SK-N-SH (cell line): ENCODE data around the gene ZNF385A. TPM values are rescaled to one million over a fixed set of nuclear protein-coding genes. Genes with fewer than 3 reads are reported as not detected.

Experiments
- CTCF ChIA-PET: fragments of 300-600, 350-600 bp; formaldehyde crosslinking; extraction: SDS; loops from one replicate; lab custom pipeline; 2021; lab: Yijun Ruan, JAX
- POLR2A ChIA-PET: fragments of 350-600 bp; sonication (Branson Sonifier 250); formaldehyde crosslinking; extraction: SDS; loops from one replicate; lab custom pipeline; 2020; ENCODE audit warnings: antibody characterized with exemption, inconsistent platforms; lab: Yijun Ruan, JAX
- DNase-seq: peaks from one replicate; pipeline ENCODE4 v3.0.0; 2012
- H2AFZ ChIP-seq: fragments of 200-600 bp; sonication (generic); 2 replicates; pipeline ENCODE4 v1.8.1; 2016; ENCODE audit warnings: antibody characterized with exemption, mild to moderate bottlenecking, low read depth
- H3F3A ChIP-seq: fragments of 200-600 bp; sonication (generic); replicated peaks from 2 replicates; pipeline ENCODE3; 2016; ENCODE audit warnings: antibody characterized with exemption, mild to moderate bottlenecking; ENCODE audit not compliant: insufficient read depth
- H3K27ac ChIP-seq, 2 experiments: fragments of 200-500 bp in 1 of 2; fragments of 200-600 bp in 1 of 2; sonication (Bioruptor generic) in 1 of 2; sonication (generic), shearing (Covaris generic) in 1 of 2; 2 replicates each; pipeline versions ENCODE4 v1.5.1 to v1.6.1; 2014 to 2016; ENCODE audit warnings: low read depth in 2 of 2, inconsistent platforms in 1 of 2, low read length in 1 of 2, mild to moderate bottlenecking in 1 of 2, mixed read lengths in 1 of 2
- H3K27me3 ChIP-seq: fragments of 200-600 bp; sonication (generic), shearing (Covaris generic); 2 replicates; pipeline ENCODE4 v1.6.1; 2016; ENCODE audit warnings: mixed run types; ENCODE audit not compliant: insufficient read depth
- H3K36me3 ChIP-seq, 2 experiments: fragments of 200-500 bp in 1 of 2; fragments of 200-600 bp in 1 of 2; sonication (Bioruptor generic) in 1 of 2; sonication (generic) in 1 of 2; replicated peaks in 1 of 2; 2 replicates each; pipeline versions ENCODE3 to v1.5.1; 2014 to 2016; ENCODE audit warnings: low read length in 1 of 2, mild to moderate bottlenecking in 1 of 2; ENCODE audit not compliant: insufficient read depth in 2 of 2, control insufficient read depth in 1 of 2
- H3K4me1 ChIP-seq, 2 experiments: fragments of 200-500 bp in 1 of 2; fragments of 200-600 bp in 1 of 2; sonication (Bioruptor generic) in 1 of 2; sonication (generic), shearing (Covaris generic) in 1 of 2; 2 replicates each; pipeline versions ENCODE4 v1.5.1 to v1.6.1; 2014 to 2016; ENCODE audit warnings: low read depth in 1 of 2, low read length in 1 of 2, mixed run types in 1 of 2; ENCODE audit not compliant: insufficient read depth in 2 of 2, control insufficient read depth in 1 of 2
- H3K4me2 ChIP-seq: fragments of 200-600 bp; sonication (generic), shearing (Covaris generic); 2 replicates; pipeline ENCODE4 v1.6.1; 2017; ENCODE audit warnings: mixed run types
- H3K4me3 ChIP-seq, 2 experiments: fragments of 200-500 bp in 1 of 2; fragments of 200-600 bp in 1 of 2; sonication (Bioruptor generic) in 1 of 2; sonication (generic), shearing (Covaris generic) in 1 of 2; 2 replicates each; pipeline versions ENCODE4 v1.5.1 to v1.8.1; 2014 to 2016; ENCODE audit warnings: low read depth in 2 of 2, inconsistent platforms in 1 of 2, low read length in 1 of 2, mild to moderate bottlenecking in 1 of 2, mixed read lengths in 1 of 2, moderate library complexity in 1 of 2
- H3K79me2 ChIP-seq: fragments of 200-600 bp; sonication (generic); 2 replicates; pipeline ENCODE4 v1.8.1; 2017; ENCODE audit warnings: mild to moderate bottlenecking; ENCODE audit not compliant: insufficient read depth
- H3K9ac ChIP-seq: fragments of 200-600 bp; sonication (generic); 2 replicates; pipeline ENCODE4 v1.6.1; 2017; ENCODE audit warnings: mixed run types
- H3K9me2 ChIP-seq: fragments of 200-600 bp; sonication (generic); 2 replicates; pipeline ENCODE4 v1.6.1; 2017; ENCODE audit warnings: mixed run types
- H3K9me3 ChIP-seq: fragments of 200-600 bp; sonication (generic); 2 replicates; pipeline ENCODE4 v1.6.1; 2017; ENCODE audit warnings: mixed run types, mild to moderate bottlenecking, moderate library complexity
- H4K20me1 ChIP-seq: fragments of 200-600 bp; sonication (generic); 2 replicates; pipeline ENCODE4 v1.6.1; 2017; ENCODE audit warnings: mild to moderate bottlenecking, mixed run types; ENCODE audit not compliant: insufficient read depth
- CTCF ChIP-seq: fragments of 200-600 bp; sonication (generic); IDR thresholded peaks from 2 replicates; pipeline ENCODE4 v1.6.1; 2017; ENCODE audit warnings: antibody characterized with exemption, mild to moderate bottlenecking, moderate library complexity
- ELF1 ChIP-seq: IDR thresholded peaks from 2 replicates; pipeline ENCODE4 v1.4.0; 2012
- FOXJ3 ChIP-seq: sonication (generic); formaldehyde crosslinking; IDR thresholded peaks from 2 replicates; pipeline ENCODE4 v1.5.1; 2020; ENCODE audit warnings: mild to moderate bottlenecking, missing genetic modification reagents
- FOXM1 ChIP-seq: IDR thresholded peaks from 2 replicates; pipeline ENCODE4 v1.4.0; 2012; ENCODE audit warnings: low read depth, mild to moderate bottlenecking
- GATA2 ChIP-seq: sonication (generic); formaldehyde crosslinking; IDR thresholded peaks from 2 replicates; pipeline ENCODE4 v1.5.0; 2020; ENCODE audit warnings: mild to moderate bottlenecking, missing genetic modification reagents
- MEF2A ChIP-seq: IDR thresholded peaks from 2 replicates; pipeline ENCODE4 v1.4.0; 2012; ENCODE audit warnings: low read depth, borderline replicate concordance
- MXI1 ChIP-seq: IDR thresholded peaks from 2 replicates; pipeline ENCODE4 v1.6.1; 2012; ENCODE audit warnings: mild to moderate bottlenecking, low read depth, low read length, improper control_type of control experiment
- NFIC ChIP-seq: IDR thresholded peaks from 2 replicates; pipeline ENCODE4 v1.4.0; 2012; ENCODE audit warnings: borderline replicate concordance
- RAD21 ChIP-seq: IDR thresholded peaks from 2 replicates; pipeline ENCODE4 v1.6.1; 2012; ENCODE audit warnings: mild to moderate bottlenecking, low read length
- REST ChIP-seq: IDR thresholded peaks from 2 replicates; pipeline ENCODE4 v1.6.1; 2012; ENCODE audit warnings: mild to moderate bottlenecking, low read depth, low read length, moderate library complexity
- RXRA ChIP-seq: IDR thresholded peaks from 2 replicates; pipeline ENCODE4 v1.4.0; 2012; ENCODE audit warnings: low read depth, mild to moderate bottlenecking, borderline replicate concordance
- USF1 ChIP-seq: IDR thresholded peaks from 2 replicates; pipeline ENCODE4 v1.4.0; 2012; ENCODE audit warnings: low read depth, borderline replicate concordance
- YY1 ChIP-seq: IDR thresholded peaks from 2 replicates; pipeline ENCODE4 v1.4.0; 2012; ENCODE audit warnings: low read depth, mild to moderate bottlenecking
- ZBTB33 ChIP-seq: IDR thresholded peaks from 2 replicates; pipeline ENCODE4 v1.4.0; 2012; ENCODE audit warnings: low read depth, borderline replicate concordance
- WGBS: methylation state at CpG from one replicate; pipeline ENCODE4 v1.1.6; 2017; ENCODE audit warnings: low lambda C conversion rate; 5-methylcytosine and 5-hydroxymethylcytosine counted together
- polyA plus RNA-seq, 3 experiments: library from polyadenylated mRNA; depleted of rRNA; stranded (reverse); fragments of >200 nt; gene quantifications; 2 replicates each; pipeline ENCODE4 v1.2.3, GENCODE V29; 2012

Gene ZNF385A
- polyA plus RNA-seq, 1 of the 3 experiments (the other 2 are of a cell fraction): 2.6 TPM

GRCh38 chr12:54358191-54358944 lies 26.2 kb downstream of the ZNF385A start:
- H3K27ac ChIP-seq: peak overlapping the region; percentile 79 to 94
- no peak for DNase-seq
- peaks cover 14% of the 10 kb centered on the region for H3F3A ChIP-seq
- H3K9me3 ChIP-seq: no peaks in the 10 kb centered on the region
- H3K79me2 ChIP-seq: no peaks in the 10 kb centered on the region
- CTCF ChIA-PET: interaction anchor here (0.7 to 9.2 kb wide), 24 partner anchors 8 to 374 kb away, joined by 3 to 266 read pairs (median 5); partner anchors contain the start of genes COPZ1, HOXC10, HOXC5 and ZNF385A
- peak overlapping the region; percentile 55 to 76 for H3K4me3 ChIP-seq
- H3K36me3 ChIP-seq: no peaks in the 10 kb centered on the region
- POLR2A ChIA-PET: interaction anchor here (0.7 to 1.8 kb wide), 13 partner anchors 12 to 162 kb away, joined by 3 to 20 read pairs (median 4); partner anchors contain the start of genes CBX5, COPZ1 and HNRNPA1
- no peaks in the 10 kb centered on the region for H3K9me2 ChIP-seq
- H3K9ac ChIP-seq: peak overlapping the region; percentile 95
- no peaks in the 10 kb centered on the region for H4K20me1 ChIP-seq
- H3K27me3 ChIP-seq: no peaks in the 10 kb centered on the region
- peak overlapping the region; percentile 98 for H2AFZ ChIP-seq
- H3K4me2 ChIP-seq: peak overlapping the region; percentile 99
- H3K4me1 ChIP-seq: peaks cover 30 to 52% of the 10 kb centered on the region in 2 experiments
- 37% methylated on average over 15 of the region's 15 CpGs for WGBS
- no peak for TF ChIP-seq ELF1
- TF ChIP-seq YY1: no peak
- TF ChIP-seq CTCF: no peak
- TF ChIP-seq GATA2 (CRISPR knock-in tag): no peak
- TF ChIP-seq REST: no peak
- TF ChIP-seq MEF2A: no peak
- TF ChIP-seq RAD21: no peak

- Histone ChIP-seq H3F3A (peaks cover 14% of the 10 kb centered on the region), H3K4me1 (peaks cover 37 to 58% of the 10 kb centered on the region in 2 experiments), H2AFZ (no peak overlapping the region), H3K9me2 (no peaks in the 10 kb centered on the region), H3K9me3 (no peaks in the 10 kb centered on the region), H4K20me1 (no peaks in the 10 kb centered on the region), H3K36me3 (no peaks in the 10 kb centered on the region), H3K27ac (peak overlapping the region; percentile 79 to 94; a peak in 2 of 4 replicates), H3K27me3 (no peaks in the 10 kb centered on the region), H3K9ac (no peak overlapping the region), H3K4me2 (peak overlapping the region; percentile 99), H3K4me3 (no peak overlapping the region; a peak in 1 of 4 replicates), H3K79me2 (no peaks in the 10 kb centered on the region)
- TF ChIP-seq NFIC (no peak), MXI1 (no peak), USF1 (no peak), RXRA (no peak), MEF2A (no peak), FOXJ3 (CRISPR knock-in tag) (no peak), ZBTB33 (no peak), FOXM1 (no peak), GATA2 (CRISPR knock-in tag) (no peak)
- CTCF ChIA-PET: interaction anchor here (0.8 to 9.2 kb wide), 14 partner anchors 11 to 373 kb away, joined by 3 to 266 read pairs (median 16); partner anchors contain the start of genes COPZ1, HOXC10 and ZNF385A
- no peak for DNase-seq
- POLR2A ChIA-PET: interaction anchor here (1.0 to 2.1 kb wide), 2 partner anchors 69 to 77 kb away, joined by 3 to 9 read pairs; partner anchors contain the start of genes CBX5 and HNRNPA1
- WGBS: 77% methylated on average over 2 of the region's 2 CpGs
Observed at GRCh38 chr12:54357506-54358190, 26.9 kb downstream of the ZNF385A start.
